ENCODE results near the gene FRS2.

FRS2 gene

GRCh38 chr12:69430942-69431590 is 39.1 kb upstream of the FRS2 start:
- Mint-ChIP-seq H3K4me3 (no peak overlapping the region), H3K36me3 (ENCODE audit: low read depth) (no peaks in the 10 kb centered on the region), H3K4me1 (peaks cover 11% of the 10 kb centered on the region), H3K27ac (no peak overlapping the region), H3K9me3 (no peaks in the 10 kb centered on the region), H3K27me3 (ENCODE audit: low read depth) (no peaks in the 10 kb centered on the region)
- no peak for TF ChIP-seq CTCF (IDR thresholded peaks at IDR 0.05; ENCODE audit: unreplicated experiment in 3 of 3)

- Mint-ChIP-seq H3K9me3 (no peaks in the 10 kb centered on the region), H3K27me3 (ENCODE audit: low read depth) (no peaks in the 10 kb centered on the region), H3K4me3 (no peak overlapping the region), H3K36me3 (ENCODE audit: low read depth) (no peaks in the 10 kb centered on the region), H3K27ac (no peak overlapping the region), H3K4me1 (peaks cover 11% of the 10 kb centered on the region)
- TF ChIP-seq CTCF (IDR thresholded peaks at IDR 0.05; ENCODE audit: unreplicated experiment in 3 of 3) = no peak
These were observed 38.5 kb upstream of the FRS2 start for GRCh38 chr12:69431591-69432222.

- H3K4me3 Mint-ChIP-seq = no peak overlapping the region
- no peaks in the 10 kb centered on the region for H3K9me3 Mint-ChIP-seq
- no peaks in the 10 kb centered on the region for H3K27me3 Mint-ChIP-seq (ENCODE audit: low read depth)
- no peaks in the 10 kb centered on the region for H3K36me3 Mint-ChIP-seq (ENCODE audit: low read depth)
- TF ChIP-seq CTCF (IDR thresholded peaks at IDR 0.05; ENCODE audit: unreplicated experiment in 3 of 3) = no peak
- no peak overlapping the region for H3K27ac Mint-ChIP-seq
- H3K4me1 Mint-ChIP-seq = peaks cover 11% of the 10 kb centered on the region
These were observed 36.5 kb upstream of the FRS2 start for GRCh38 chr12:69433653-69434052.

- TF ChIP-seq CTCF (IDR thresholded peaks at IDR 0.05; ENCODE audit: unreplicated experiment in 3 of 3) = no peak
- H3K4me1 Mint-ChIP-seq = peaks cover 8% of the 10 kb centered on the region
- no peak overlapping the region for H3K27ac Mint-ChIP-seq
- H3K4me3 Mint-ChIP-seq = no peak overlapping the region
- no peaks in the 10 kb centered on the region for H3K27me3 Mint-ChIP-seq (ENCODE audit: low read depth)
- no peaks in the 10 kb centered on the region for H3K9me3 Mint-ChIP-seq
- H3K36me3 Mint-ChIP-seq (ENCODE audit: low read depth) = no peaks in the 10 kb centered on the region
These were observed 34.5 kb upstream of the FRS2 start for GRCh38 chr12:69435644-69436043.

- TF ChIP-seq CTCF (IDR thresholded peaks at IDR 0.05; ENCODE audit: unreplicated experiment in 3 of 3) = no peak
- Mint-ChIP-seq H3K9me3 (no peaks in the 10 kb centered on the region), H3K4me3 (no peak overlapping the region), H3K27me3 (ENCODE audit: low read depth) (no peaks in the 10 kb centered on the region), H3K36me3 (ENCODE audit: low read depth) (no peaks in the 10 kb centered on the region), H3K27ac (no peak overlapping the region), H3K4me1 (no peaks in the 10 kb centered on the region)
These were observed 33.1 kb upstream of the FRS2 start for GRCh38 chr12:69437073-69437472.

GRCh38 chr12:69438539-69438938 is 31.6 kb upstream of the FRS2 start:
- Mint-ChIP-seq H3K36me3 (ENCODE audit: low read depth) (no peaks in the 10 kb centered on the region), H3K4me3 (no peak overlapping the region), H3K4me1 (no peaks in the 10 kb centered on the region), H3K27me3 (ENCODE audit: low read depth) (no peaks in the 10 kb centered on the region), H3K27ac (no peak overlapping the region), H3K9me3 (no peaks in the 10 kb centered on the region)
- TF ChIP-seq CTCF (IDR thresholded peaks at IDR 0.05; ENCODE audit: unreplicated experiment in 3 of 3) = no peak
